Fibroblast of the aortic adventitia (primary cell): ENCODE results near the gene RETREG1. TPM values are rescaled to one million over a fixed set of nuclear protein-coding genes. Genes with fewer than 3 reads are reported as not detected.
A peak's percentile ranks its signal among the peaks of the same experiment; 100 is the strongest.

ENCODE experiments used
- DNase-seq: peaks from one replicate; pipeline ENCODE4 v3.0.0-alpha.2; 2010; ENCODE audit warnings: low read depth
- H3K4me3 ChIP-seq: 2 replicates; pipeline ENCODE4 v1.5.1; 2011; ENCODE audit warnings: low read depth, mild to moderate bottlenecking, control low read depth, low read length, moderate library complexity
- CTCF ChIP-seq: IDR thresholded peaks from 2 replicates; pipeline ENCODE4 v1.5.1; 2011; ENCODE audit warnings: mild to moderate bottlenecking, low read length, control low read depth, inconsistent platforms; ENCODE audit not compliant: insufficient read depth
- total RNA-seq: library from RNA; depleted of rRNA; stranded (reverse); fragments of >200 nt; gene quantifications from 2 replicates; pipeline ENCODE4 v1.2.3, GENCODE V29; 2012; ENCODE audit warnings: low replicate concordance

RETREG1 gene
- total RNA-seq, 1 donor = 0.99 TPM

- TF ChIP-seq CTCF = no peak
- no peak overlapping the region for H3K4me3 ChIP-seq
- no peak for DNase-seq
Measured at GRCh38 chr5:16578474-16578883, 38.3 kb downstream of the RETREG1 start.

- DNase-seq = no peak
- H3K4me3 ChIP-seq = no peak overlapping the region
- no peak for TF ChIP-seq CTCF
Measured at GRCh38 chr5:16577677-16578076, 39.1 kb downstream of the RETREG1 start.

GRCh38 chr5:16574789-16575721, 41.7 kb downstream of the RETREG1 start:
- peak; percentile 78 for DNase-seq
- H3K4me3 ChIP-seq = no peak overlapping the region
- no peak for TF ChIP-seq CTCF

- no peak for TF ChIP-seq CTCF
Measured at GRCh38 chr5:16573401-16573800, 43.4 kb downstream of the RETREG1 start.

GRCh38 chr5:16572289-16573015, 44.3 kb downstream of the RETREG1 start:
- TF ChIP-seq CTCF = no peak

More at GRCh38 chr5:16573401-16573800, 43.4 kb downstream of the RETREG1 start:
- no peak for DNase-seq
- H3K4me3 ChIP-seq = no peak overlapping the region

GRCh38 chr5:16571016-16571415, 45.8 kb downstream of the RETREG1 start:
- H3K4me3 ChIP-seq = no peak overlapping the region
- TF ChIP-seq CTCF = no peak
- no peak for DNase-seq

More at GRCh38 chr5:16572289-16573015, 44.3 kb downstream of the RETREG1 start:
- no peak for DNase-seq
- H3K4me3 ChIP-seq = no peak overlapping the region
